ENCODE results near the gene ALS2.

GRCh38 chr2:201824212-201824611 lies 43.5 kb upstream of the ALS2 start:
- TF ChIP-seq, protein P1, sequence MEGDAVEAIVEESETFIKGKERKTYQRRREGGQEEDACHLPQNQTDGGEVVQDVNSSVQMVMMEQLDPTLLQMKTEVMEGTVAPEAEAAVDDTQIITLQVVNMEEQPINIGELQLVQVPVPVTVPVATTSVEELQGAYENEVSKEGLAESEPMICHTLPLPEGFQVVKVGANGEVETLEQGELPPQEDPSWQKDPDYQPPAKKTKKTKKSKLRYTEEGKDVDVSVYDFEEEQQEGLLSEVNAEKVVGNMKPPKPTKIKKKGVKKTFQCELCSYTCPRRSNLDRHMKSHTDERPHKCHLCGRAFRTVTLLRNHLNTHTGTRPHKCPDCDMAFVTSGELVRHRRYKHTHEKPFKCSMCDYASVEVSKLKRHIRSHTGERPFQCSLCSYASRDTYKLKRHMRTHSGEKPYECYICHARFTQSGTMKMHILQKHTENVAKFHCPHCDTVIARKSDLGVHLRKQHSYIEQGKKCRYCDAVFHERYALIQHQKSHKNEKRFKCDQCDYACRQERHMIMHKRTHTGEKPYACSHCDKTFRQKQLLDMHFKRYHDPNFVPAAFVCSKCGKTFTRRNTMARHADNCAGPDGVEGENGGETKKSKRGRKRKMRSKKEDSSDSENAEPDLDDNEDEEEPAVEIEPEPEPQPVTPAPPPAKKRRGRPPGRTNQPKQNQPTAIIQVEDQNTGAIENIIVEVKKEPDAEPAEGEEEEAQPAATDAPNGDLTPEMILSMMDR (conservative IDR thresholded peaks at IDR 0.05; ENCODE audit: low read depth, low read length), result no peak
- TF ChIP-seq EZH2phosphoT487 (IDR thresholded peaks at IDR 0.05; ENCODE audit: borderline replicate concordance, low read length), result no peak

Measured in PC-3 (cell line).